Upper lobe of left lung (tissue), 4 donors: ENCODE results near the gene RFTN1.

Experiments used
- CTCF ChIP-seq, 6 experiments: fragments of 450-650 bp in 4 of 6; fragments of 200-600 bp in 2 of 6; sonication (generic) in 2 of 6; IDR thresholded peaks; one replicate each; pipeline ENCODE4 v1.5.1; 2016 to 2019; ENCODE audit warnings: antibody characterized with exemption in 6 of 6
- POLR2A ChIP-seq, 4 donors: fragments of 450-650 bp; IDR thresholded peaks; one replicate each; pipeline ENCODE4 v1.5.1; 2016 to 2017; ENCODE audit warnings: antibody characterized with exemption in 4 of 4, mild to moderate bottlenecking in 2 of 4
- POLR2AphosphoS5 ChIP-seq, 2 donors: sonication (generic); formaldehyde crosslinking; IDR thresholded peaks; one replicate each; pipeline ENCODE4 v1.5.1; 2017; ENCODE audit warnings: antibody characterized with exemption in 2 of 2

- no peak for TF ChIP-seq CTCF (IDR thresholded peaks at IDR 0.05)
- no peak for TF ChIP-seq POLR2AphosphoS5 (IDR thresholded peaks at IDR 0.05)
- no peak for TF ChIP-seq POLR2A (IDR thresholded peaks at IDR 0.05)
Measured at GRCh38 chr3:16407366-16407765, 106.1 kb downstream of the RFTN1 start.
